ENCODE results near the gene ZDHHC6.
"Not testable (repeated sequence)": the region's sequence is repeated elsewhere in the genome, so short reads cannot be mapped to it uniquely, and the experiment has no call there.

DNA sequence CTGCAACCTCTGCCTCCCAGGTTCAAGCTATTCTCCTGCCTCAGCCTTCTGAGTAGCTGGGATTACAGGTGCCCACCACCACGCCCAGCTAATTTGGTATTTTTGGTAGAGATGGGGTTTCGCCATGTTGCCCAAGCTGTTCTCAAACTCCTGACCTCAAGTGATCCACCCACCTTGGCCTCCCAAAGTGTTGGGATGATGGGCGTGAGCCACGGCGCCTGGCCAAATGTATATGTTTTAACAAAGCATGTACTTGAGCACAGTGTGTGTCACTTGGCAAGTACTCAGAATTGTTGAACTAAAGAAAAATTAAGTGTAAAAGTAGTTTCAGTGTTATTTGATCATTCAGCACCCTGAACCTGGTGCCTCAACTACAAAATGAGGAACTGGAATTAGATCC, 17.4 kb upstream of the ZDHHC6 start:
- TF ChIP-seq TCF12 (IDR thresholded peaks at IDR 0.05; ENCODE audit: low read depth, low read length); BACH1 (IDR thresholded peaks at IDR 0.05; ENCODE audit: low read length); YY1 (IDR thresholded peaks at IDR 0.05; ENCODE audit: low read depth, low read length); BRCA1 (IDR thresholded peaks at IDR 0.05; ENCODE audit: low read depth, low read length); POLR2A (IDR thresholded peaks at IDR 0.05; ENCODE audit: control extremely low read depth in 1 of 2, low read depth in 2 of 2, low read length in 2 of 2); SRF (IDR thresholded peaks at IDR 0.05; ENCODE audit: low read depth, low read length); EZH2 (IDR thresholded peaks at IDR 0.05; ENCODE audit: low read depth, low read length, severe bottlenecking); SP1 (IDR thresholded peaks at IDR 0.05; ENCODE audit: low read depth, low read length); TBP (IDR thresholded peaks at IDR 0.05; ENCODE audit: low read depth, low read length); GABPA (IDR thresholded peaks at IDR 0.05; ENCODE audit: borderline replicate concordance, insufficient read depth, low read length): not testable (repeated sequence)
- TF ChIP-seq, protein P1, sequence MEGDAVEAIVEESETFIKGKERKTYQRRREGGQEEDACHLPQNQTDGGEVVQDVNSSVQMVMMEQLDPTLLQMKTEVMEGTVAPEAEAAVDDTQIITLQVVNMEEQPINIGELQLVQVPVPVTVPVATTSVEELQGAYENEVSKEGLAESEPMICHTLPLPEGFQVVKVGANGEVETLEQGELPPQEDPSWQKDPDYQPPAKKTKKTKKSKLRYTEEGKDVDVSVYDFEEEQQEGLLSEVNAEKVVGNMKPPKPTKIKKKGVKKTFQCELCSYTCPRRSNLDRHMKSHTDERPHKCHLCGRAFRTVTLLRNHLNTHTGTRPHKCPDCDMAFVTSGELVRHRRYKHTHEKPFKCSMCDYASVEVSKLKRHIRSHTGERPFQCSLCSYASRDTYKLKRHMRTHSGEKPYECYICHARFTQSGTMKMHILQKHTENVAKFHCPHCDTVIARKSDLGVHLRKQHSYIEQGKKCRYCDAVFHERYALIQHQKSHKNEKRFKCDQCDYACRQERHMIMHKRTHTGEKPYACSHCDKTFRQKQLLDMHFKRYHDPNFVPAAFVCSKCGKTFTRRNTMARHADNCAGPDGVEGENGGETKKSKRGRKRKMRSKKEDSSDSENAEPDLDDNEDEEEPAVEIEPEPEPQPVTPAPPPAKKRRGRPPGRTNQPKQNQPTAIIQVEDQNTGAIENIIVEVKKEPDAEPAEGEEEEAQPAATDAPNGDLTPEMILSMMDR (IDR thresholded peaks at IDR 0.05; ENCODE audit: control extremely low read depth in 1 of 3, insufficient read depth in 1 of 3, low read depth in 1 of 3, low read length in 3 of 3): not testable (repeated sequence)

All from H1 (cell line).